ENCODE data around the gene RPS2. TPM values are rescaled to one million over a fixed set of nuclear protein-coding genes. Genes with fewer than 3 reads are reported as not detected.

Gene RPS2
- total and polyA plus RNA-seq, 2 of the 8 experiments (the other 6 are each of a cell fraction or from before 2014, with no cell fraction given), result 4,042 to 16,783 TPM

- Histone ChIP-seq H3K27me3 (replicated peaks in 1 of 4; ENCODE audit: control insufficient read depth in 3 of 4, extremely low read depth in 1 of 4, insufficient read depth in 3 of 4, low read length in 3 of 4) (peaks cover 0 to 2% (median 0%) of the 10 kb centered on the region in 4 experiments; a peak in 1 of 7 replicates), H3K23me2 (ENCODE audit: low read depth, low read length) (peaks cover 6% of the 10 kb centered on the region; the same call in 1 of the 2 replicates), H3K9ac (replicated peaks in 1 of 4; ENCODE audit: extremely low read depth in 1 of 4, low read depth in 3 of 4, low read length in 3 of 4) (no peak overlapping the region), H3K4me1 (replicated peaks in 1 of 4; ENCODE audit: control insufficient read depth in 3 of 4, insufficient read depth in 4 of 4, low read length in 3 of 4) (peaks cover 0 to 8% (median 6%) of the 10 kb centered on the region in 4 experiments; a peak in 5 of 7 replicates), H3K4me2 (ENCODE audit: insufficient read depth in 1 of 2, low read depth in 2 of 2, low read length in 2 of 2) (no peak overlapping the region), H3K14ac (ENCODE audit: insufficient read length) (no peak overlapping the region), H2BK5ac (ENCODE audit: low read depth, low read length) (no peak overlapping the region), H2BK12ac (ENCODE audit: low read depth, low read length) (no peak overlapping the region), H4K91ac (replicated peaks; ENCODE audit: insufficient read length, low read length) (no peak overlapping the region), H3K18ac (ENCODE audit: extremely low read depth, low read length) (no peak overlapping the region), H4K20me1 (replicated peaks in 1 of 2; ENCODE audit: control insufficient read depth in 1 of 2, insufficient read depth in 2 of 2, low read length in 2 of 2) (peaks cover 0 to 4% of the 10 kb centered on the region in 2 experiments), H2BK120ac (replicated peaks; ENCODE audit: low read depth, low read length) (no peak overlapping the region), H3K9me3 (ENCODE audit: insufficient read depth in 2 of 2, low read depth in 1 of 2, low read length in 1 of 2) (no peaks in the 10 kb centered on the region), H4K5ac (ENCODE audit: insufficient read length, low read depth, low read length) (no peak overlapping the region), H2BK20ac (ENCODE audit: low read length) (no peak overlapping the region), H3K36me3 (ENCODE audit: control insufficient read depth in 2 of 4, insufficient read depth in 4 of 4, low read length in 3 of 4) (peaks cover 4 to 12% (median 8%) of the 10 kb centered on the region in 4 experiments; a peak in 5 of 8 replicates), H3K23ac (ENCODE audit: insufficient read length) (no peak overlapping the region), H3K4ac (replicated peaks; ENCODE audit: insufficient read length, low read depth, low read length) (no peak overlapping the region), H3K79me1 (ENCODE audit: low read depth, low read length) (no peaks in the 10 kb centered on the region), H2BK15ac (ENCODE audit: low read length) (no peak overlapping the region), H3K27ac (ENCODE audit: low read depth, low read length) (no peak overlapping the region), H3K4me3 (ENCODE audit: extremely low read depth in 1 of 4, insufficient read depth in 2 of 4, low read depth in 3 of 4, low read length in 4 of 4) (no peak overlapping the region), H3K79me2 (ENCODE audit: control insufficient read depth in 1 of 2, insufficient read depth in 2 of 2, low read length in 2 of 2) (no peaks in the 10 kb centered on the region), H3K56ac (replicated peaks; ENCODE audit: insufficient read length, low read depth, low read length) (no peak overlapping the region), H2AFZ (ENCODE audit: low read length) (no peak overlapping the region), H4K8ac (ENCODE audit: extremely low read depth, insufficient read depth, low read length) (no peak overlapping the region), H2AK5ac (ENCODE audit: low read depth, low read length) (no peak overlapping the region)
- CTCF ChIA-PET (ENCODE audit: partially characterized antibody), result interaction anchor here (0.6 to 6.3 kb wide), 2 partner anchors 15 to 636 kb away, joined by 3 to 62 read pairs; partner anchors contain the start of gene RPL3L
- DNase-seq (ENCODE audit: low read depth in 1 of 2, low spot score in 2 of 2) (no peak), FAIRE-seq (no peak)
- POLR2A ChIA-PET (ENCODE audit: partially characterized antibody), result interaction anchor here (11.7 kb wide), 1 partner anchor 21 kb away, joined by 336 read pairs; the partner anchor contains the start of genes NDUFB10, RNF151, RPL3L and RPS2
- WGBS, 2 experiments (ENCODE audit: extremely low coverage in 1 of 2, insufficient coverage in 1 of 2, insufficient read length in 1 of 2, insufficient replicate concordance in 2 of 2, low coverage in 1 of 2, low lambda C conversion rate in 2 of 2, missing lambda C conversion rate in 1 of 2), result 86% methylated on average over 17 of the region's 17 CpGs; no CpG with 5 or more reads in 1 of the 2 experiments
- TF ChIP-seq CREB1 (IDR thresholded peaks at IDR 0.05) (no peak), RXRA (IDR thresholded peaks at IDR 0.05; ENCODE audit: insufficient read depth, low read depth, low read length) (no peak), CHD1 (IDR thresholded peaks at IDR 0.05; ENCODE audit: low read depth, low read length) (no peak), EZH2 (IDR thresholded peaks at IDR 0.05; ENCODE audit: low read depth, low read length, severe bottlenecking) (no peak), E2F6 (IDR thresholded peaks at IDR 0.05) (no peak), POU5F1 (IDR thresholded peaks at IDR 0.05; ENCODE audit: low read depth, low read length) (no peak), SIN3A (conservative IDR thresholded peaks at IDR 0.05 in 1 of 2, IDR thresholded peaks at IDR 0.05 in 1 of 2; ENCODE audit: low read depth in 1 of 2, low read length in 2 of 2) (no peak), BRCA1 (IDR thresholded peaks at IDR 0.05; ENCODE audit: low read depth, low read length) (no peak), RAD21 (IDR thresholded peaks at IDR 0.05 in 1 of 2, conservative IDR thresholded peaks at IDR 0.05 in 1 of 2; ENCODE audit: low read depth in 2 of 2, low read length in 2 of 2) (no peak), POLR2A (IDR thresholded peaks at IDR 0.05; ENCODE audit: control extremely low read depth in 1 of 2, low read depth in 2 of 2, low read length in 2 of 2) (no peak), SRF (IDR thresholded peaks at IDR 0.05; ENCODE audit: low read depth, low read length) (no peak), TEAD4 (IDR thresholded peaks at IDR 0.05; ENCODE audit: low read depth, low read length) (no peak), BCL11A (IDR thresholded peaks at IDR 0.05; ENCODE audit: low read depth in 2 of 2, low read length in 2 of 2) (no peak), GTF2F1 (IDR thresholded peaks at IDR 0.05; ENCODE audit: borderline replicate concordance, low read depth, low read length) (no peak)
These were observed 25.7 kb downstream of the RPS2 start for GRCh38 chr16:1938910-1939309.

All from H1 (cell line).